ENCODE data around the gene LBHD2. TPM values are rescaled to one million over a fixed set of nuclear protein-coding genes. Genes with fewer than 3 reads are reported as not detected.

Gene LBHD2
- total RNA-seq, 1 donor from 2014 or later = not detected

- no peak for TF ChIP-seq CTCF (conservative IDR thresholded peaks at IDR 0.05; ENCODE audit: low read depth, low read length)
- no peak for DNase-seq (ENCODE audit: low read depth)
- no peak overlapping the region for H3K4me3 ChIP-seq (ENCODE audit: low read depth, low read length)
These were observed 15.5 kb upstream of the LBHD2 start for GRCh38 chr14:103068351-103069073.

GRCh38 chr14:103070263-103070885, 13.6 kb upstream of the LBHD2 start:
- H3K4me3 ChIP-seq (ENCODE audit: low read depth, low read length) = no peak overlapping the region
- DNase-seq (ENCODE audit: low read depth) = no peak
- TF ChIP-seq CTCF (conservative IDR thresholded peaks at IDR 0.05; ENCODE audit: low read depth, low read length) = no peak

GRCh38 chr14:103070971-103071542, 13.0 kb upstream of the LBHD2 start:
- TF ChIP-seq CTCF (conservative IDR thresholded peaks at IDR 0.05; ENCODE audit: low read depth, low read length) = no peak
- H3K4me3 ChIP-seq (ENCODE audit: low read depth, low read length) = peak overlapping the region; percentile 53
- no peak for DNase-seq (ENCODE audit: low read depth)

- no peak for TF ChIP-seq CTCF (conservative IDR thresholded peaks at IDR 0.05; ENCODE audit: low read depth, low read length)
- H3K4me3 ChIP-seq (ENCODE audit: low read depth, low read length) = peak overlapping the region; percentile 53
- DNase-seq (ENCODE audit: low read depth) = no peak
These were observed 12.3 kb upstream of the LBHD2 start for GRCh38 chr14:103071544-103072251.

- H3K4me3 ChIP-seq (ENCODE audit: low read depth, low read length) = peak overlapping the region; percentile 53
- peak; percentile 88 for DNase-seq (ENCODE audit: low read depth)
- peak; percentile 13 for TF ChIP-seq CTCF (conservative IDR thresholded peaks at IDR 0.05; ENCODE audit: low read depth, low read length)
These were observed 11.2 kb upstream of the LBHD2 start for GRCh38 chr14:103072595-103073366.

GRCh38 chr14:103073367-103073875, 10.6 kb upstream of the LBHD2 start:
- H3K4me3 ChIP-seq (ENCODE audit: low read depth, low read length) = peak overlapping the region; percentile 53
- no peak for TF ChIP-seq CTCF (conservative IDR thresholded peaks at IDR 0.05; ENCODE audit: low read depth, low read length)
- DNase-seq (ENCODE audit: low read depth) = peak; percentile 64

All from epithelial cell of proximal tubule (primary cell).